HS-27A (cell line): Measurements from ENCODE around the gene JARID2.

Experiments
- DNase-seq: peaks from one replicate; pipeline ENCODE4 v3.0.0-alpha.2; 2012; ENCODE audit warnings: low read depth, missing footprints

Gene JARID2

GRCh38 chr6:15376900-15377487 lies 131.1 kb downstream of the JARID2 start:
- no peak for DNase-seq

GRCh38 chr6:15378272-15378671 lies 132.4 kb downstream of the JARID2 start:
- DNase-seq, result no peak

- no peak for DNase-seq
These were observed 133.0 kb downstream of the JARID2 start for GRCh38 chr6:15378866-15379265.

GRCh38 chr6:15380351-15380750 lies 134.5 kb downstream of the JARID2 start:
- DNase-seq, result no peak

- DNase-seq, result no peak
These were observed 136.2 kb downstream of the JARID2 start for GRCh38 chr6:15382089-15382488.

GRCh38 chr6:15382712-15383111 lies 136.8 kb downstream of the JARID2 start:
- no peak for DNase-seq

GRCh38 chr6:15384901-15385300 lies 139.0 kb downstream of the JARID2 start:
- no peak for DNase-seq

- DNase-seq, result no peak
These were observed 139.7 kb downstream of the JARID2 start for GRCh38 chr6:15385521-15385920.

- no peak for DNase-seq
These were observed 140.4 kb downstream of the JARID2 start for GRCh38 chr6:15386110-15386755.

- no peak for DNase-seq
These were observed 140.9 kb downstream of the JARID2 start for GRCh38 chr6:15386756-15387112.

GRCh38 chr6:15387118-15387517 lies 141.2 kb downstream of the JARID2 start:
- DNase-seq, result no peak

- DNase-seq, result no peak
These were observed 143.4 kb downstream of the JARID2 start for GRCh38 chr6:15389084-15389764.

- DNase-seq, result peak; percentile 17
These were observed 144.2 kb downstream of the JARID2 start for GRCh38 chr6:15389765-15390723.

GRCh38 chr6:15391500-15391899 lies 145.6 kb downstream of the JARID2 start:
- DNase-seq, result no peak

- no peak for DNase-seq
These were observed 146.3 kb downstream of the JARID2 start for GRCh38 chr6:15392182-15392581.

GRCh38 chr6:15393605-15394004 lies 147.7 kb downstream of the JARID2 start:
- no peak for DNase-seq

- no peak for DNase-seq
These were observed 149.2 kb downstream of the JARID2 start for GRCh38 chr6:15395087-15395486.

GRCh38 chr6:15396808-15397207 lies 150.9 kb downstream of the JARID2 start:
- no peak for DNase-seq

- DNase-seq, result no peak
These were observed 152.9 kb downstream of the JARID2 start for GRCh38 chr6:15398633-15399275.

- DNase-seq, result no peak
These were observed 154.0 kb downstream of the JARID2 start for GRCh38 chr6:15399641-15400470.

- DNase-seq, result no peak
These were observed 154.7 kb downstream of the JARID2 start for GRCh38 chr6:15400572-15401004.
